Measurements from ENCODE around the gene CREB3L1. TPM values are rescaled to one million over a fixed set of nuclear protein-coding genes. Genes with fewer than 3 reads are reported as not detected.
"Not testable (repeated sequence)": the region's sequence is repeated elsewhere in the genome, so short reads cannot be mapped to it uniquely, and the experiment has no call there.

CREB3L1 gene
- total RNA-seq, 6 donors from 2014 or later, result 19.9 to 66.8 (median 38.7) TPM

DNA sequence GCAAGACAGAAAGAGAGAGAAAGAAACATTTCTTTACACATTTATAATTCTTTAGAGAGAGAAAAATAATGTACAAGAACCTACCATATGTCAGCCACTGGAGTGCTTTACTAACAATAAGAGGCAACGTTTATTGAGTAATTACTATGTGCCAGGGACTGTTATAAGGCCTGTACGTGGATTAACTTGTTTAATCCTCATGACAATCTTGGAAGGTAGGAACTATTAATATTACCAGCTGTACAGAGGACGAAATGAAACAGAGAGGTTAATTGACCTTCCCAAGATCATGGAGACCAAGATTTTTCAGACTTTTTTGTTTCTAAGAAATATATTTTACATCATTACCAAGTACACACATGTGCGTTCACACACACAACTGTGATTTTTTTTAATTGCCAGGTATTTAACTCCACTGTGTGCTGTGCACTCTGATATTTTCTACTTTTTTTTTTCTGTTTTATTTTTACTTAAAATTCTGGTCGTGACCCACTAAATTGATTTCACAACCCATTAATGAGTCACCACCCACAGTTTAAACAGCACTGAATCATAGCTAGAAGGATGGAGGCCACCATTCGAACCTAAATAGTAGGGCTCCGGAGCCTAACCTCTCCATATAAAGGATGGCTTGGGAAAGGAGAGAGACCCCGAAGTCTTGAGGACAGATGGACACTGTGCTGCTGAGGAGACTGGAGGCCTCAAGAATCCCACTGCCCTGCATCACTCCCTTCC lies 21.4 kb downstream of the CREB3L1 start:
- Histone ChIP-seq H3K27me3 (peaks cover 0 to 9% (median 0%) of the 10 kb centered on the region in 4 donors), H3K9me3 (no peaks in the 10 kb centered on the region), H3K4me3 (no peak overlapping the region), H3K4me1 (peaks cover 23 to 32% (median 29%) of the 10 kb centered on the region in 4 donors), H3K36me3 (no peaks in the 10 kb centered on the region), H3K27ac (no peak overlapping the region)
- ATAC-seq (ENCODE audit: low FRiP score in 2 of 2) (no peak), DNase-seq (no peak)
- no peak for TF ChIP-seq POLR2A (IDR thresholded peaks at IDR 0.05)
- no peak for TF ChIP-seq POLR2AphosphoS5 (IDR thresholded peaks at IDR 0.05)
- TF ChIP-seq EP300 (IDR thresholded peaks at IDR 0.05), result no peak
- no peak for TF ChIP-seq CTCF (IDR thresholded peaks at IDR 0.05)
- WGBS, 2 donors, result 59 to 68% methylated on average over 8 of the region's 8 CpGs

- WGBS, 2 donors, result 83 to 94% methylated on average over 5 of the region's 5 CpGs
These were observed 22.0 kb downstream of the CREB3L1 start for GRCh38 chr11:46299451-46299961.

GRCh38 chr11:46300270-46300669 lies 22.8 kb downstream of the CREB3L1 start:
- H3K4me1 ChIP-seq, result peaks cover 16 to 20% (median 18%) of the 10 kb centered on the region in 4 donors
- 94% methylated on average over 7 of the region's 7 CpGs; no CpG with 5 or more reads in 1 of the 2 donors for WGBS, 2 donors
- DNase-seq, result no peak
- H3K27ac ChIP-seq, result no peak overlapping the region
- no peaks in the 10 kb centered on the region for H3K36me3 ChIP-seq
- H3K27me3 ChIP-seq, result peaks cover 0 to 9% (median 0%) of the 10 kb centered on the region in 4 donors
- ATAC-seq (ENCODE audit: low FRiP score in 2 of 2), result no peak
- H3K4me3 ChIP-seq, result no peak overlapping the region
- no peak for TF ChIP-seq EP300 (IDR thresholded peaks at IDR 0.05)
- TF ChIP-seq POLR2AphosphoS5 (IDR thresholded peaks at IDR 0.05), result no peak
- no peak for TF ChIP-seq POLR2A (IDR thresholded peaks at IDR 0.05)
- TF ChIP-seq CTCF (IDR thresholded peaks at IDR 0.05), result no peak
- H3K9me3 ChIP-seq, result no peaks in the 10 kb centered on the region

More at GRCh38 chr11:46299451-46299961, 22.0 kb downstream of the CREB3L1 start:
- Histone ChIP-seq H3K27me3 (peaks cover 0 to 9% (median 0%) of the 10 kb centered on the region in 4 donors), H3K27ac (no peak overlapping the region), H3K4me3 (no peak overlapping the region), H3K4me1 (peaks cover 22 to 28% (median 24%) of the 10 kb centered on the region in 4 donors), H3K36me3 (no peaks in the 10 kb centered on the region), H3K9me3 (no peaks in the 10 kb centered on the region)
- TF ChIP-seq EP300 (IDR thresholded peaks at IDR 0.05) (no peak), CTCF (IDR thresholded peaks at IDR 0.05) (no peak), POLR2A (IDR thresholded peaks at IDR 0.05) (no peak), POLR2AphosphoS5 (IDR thresholded peaks at IDR 0.05) (no peak)
- no peak for DNase-seq
- ATAC-seq (ENCODE audit: low FRiP score in 2 of 2), result no peak

GRCh38 chr11:46302866-46303265 lies 25.4 kb downstream of the CREB3L1 start:
- Histone ChIP-seq H3K4me1 (peaks cover 0 to 5% (median 2%) of the 10 kb centered on the region in 4 donors), H3K27ac (no peak overlapping the region), H3K9me3 (no peaks in the 10 kb centered on the region), H3K36me3 (no peaks in the 10 kb centered on the region), H3K27me3 (no peaks in the 10 kb centered on the region), H3K4me3 (no peak overlapping the region)
- DNase-seq, result no peak
- no peak for ATAC-seq (ENCODE audit: low FRiP score in 2 of 2)
- TF ChIP-seq CTCF (IDR thresholded peaks at IDR 0.05), result no peak
- TF ChIP-seq POLR2A (IDR thresholded peaks at IDR 0.05), result no peak
- no peak for TF ChIP-seq EP300 (IDR thresholded peaks at IDR 0.05)
- TF ChIP-seq POLR2AphosphoS5 (IDR thresholded peaks at IDR 0.05), result no peak
- WGBS, 2 donors, result 67 to 76% methylated on average over 7 of the region's 7 CpGs

GRCh38 chr11:46304036-46304435 lies 26.6 kb downstream of the CREB3L1 start:
- ATAC-seq (ENCODE audit: low FRiP score in 2 of 2), result not testable (repeated sequence)

More at GRCh38 chr11:46304036-46304435, 26.6 kb downstream of the CREB3L1 start:
- DNase-seq, H3K27ac ChIP-seq, H3K4me3 ChIP-seq, H3K27me3 ChIP-seq, H3K9me3 ChIP-seq, H3K36me3 ChIP-seq: not testable (repeated sequence)
- peaks cover 0 to 16% (median 8%) of the 10 kb centered on the region in 4 donors for H3K4me1 ChIP-seq
- 93 to 95% methylated on average over 12 of the region's 12 CpGs for WGBS, 2 donors

All from upper lobe of left lung (tissue), 6 donors.